Left forelimb (tissue), 1 donor: Measurements from ENCODE around the gene P3H4.
"Not testable (repeated sequence)": the region's sequence is repeated elsewhere in the genome, so short reads cannot be mapped to it uniquely, and the experiment has no call there.

ENCODE experiments used
- DNase-seq: peaks from one replicate; pipeline ENCODE4 v3.0.0-alpha.2; 2018; ENCODE audit warnings: low spot score

P3H4 gene

DNA sequence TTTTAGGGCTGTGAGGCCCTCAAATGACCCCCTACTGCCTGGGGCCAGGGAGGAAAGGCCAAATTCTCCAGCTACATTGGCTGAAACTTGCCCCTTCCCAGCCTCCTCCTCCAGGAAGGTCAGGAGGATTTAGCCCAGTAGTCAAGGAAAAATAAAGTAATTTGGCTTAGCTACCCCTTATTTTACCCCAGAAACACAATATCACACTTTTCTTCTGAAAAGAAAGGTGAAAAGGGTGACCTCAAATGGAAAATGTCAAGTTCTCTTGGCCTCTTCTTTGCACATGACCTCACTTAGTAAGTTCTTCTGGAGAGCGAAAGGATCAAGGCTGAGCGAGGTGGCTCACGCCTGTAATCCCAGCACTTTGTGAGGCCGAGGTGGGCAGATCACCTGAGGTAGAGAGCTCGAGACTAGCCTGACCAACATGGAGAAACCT, 17.2 kb downstream of the P3H4 start:
- DNase-seq = no peak

GRCh38 chr17:41793784-41794539, 17.8 kb downstream of the P3H4 start:
- no peak for DNase-seq

DNA sequence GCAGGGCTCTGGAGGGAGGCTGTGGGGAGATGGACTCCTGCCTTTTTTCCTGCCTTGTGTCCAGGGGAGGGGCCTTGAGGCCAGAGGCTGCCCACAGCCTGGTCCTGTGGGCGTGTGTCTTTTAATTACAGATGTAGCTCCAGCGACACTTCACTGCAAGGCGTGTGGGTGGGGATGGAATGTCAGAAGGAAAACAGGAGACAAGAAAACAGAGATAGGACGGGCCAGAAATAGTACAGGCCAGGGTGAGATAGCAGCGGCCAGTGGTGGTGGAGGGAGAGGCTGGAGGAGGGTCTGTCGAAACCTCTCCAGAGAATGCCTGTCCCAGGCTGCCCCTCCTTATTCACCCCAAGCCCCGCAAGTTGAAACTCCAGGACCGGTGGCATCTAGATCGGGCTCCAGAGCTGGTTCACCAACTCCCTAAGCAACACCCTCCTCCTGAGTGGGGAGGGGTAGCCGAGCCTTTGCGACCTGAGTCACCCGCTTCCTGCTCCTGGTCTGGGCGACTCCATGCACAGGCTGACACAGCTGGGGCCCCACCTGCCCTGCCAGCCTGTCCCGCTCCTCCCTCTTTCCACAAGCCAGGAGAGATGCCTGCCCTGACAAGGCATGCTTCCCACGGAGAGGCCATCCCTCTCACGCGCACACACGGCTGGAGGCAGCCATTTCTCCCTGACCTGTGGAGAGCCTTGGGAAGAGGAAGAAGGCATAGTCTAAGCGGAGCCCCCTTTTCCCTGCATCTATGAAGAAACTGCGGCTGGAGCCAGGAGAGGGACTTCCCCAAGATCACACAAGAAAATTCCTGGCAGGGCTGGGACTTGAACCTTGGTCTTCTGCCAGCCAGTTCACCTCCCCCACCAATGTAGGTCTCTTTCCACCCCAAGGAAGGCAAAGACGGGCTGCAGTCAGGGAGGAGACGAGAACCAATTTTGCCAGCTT, 18.6 kb downstream of the P3H4 start:
- DNase-seq = no peak

DNA sequence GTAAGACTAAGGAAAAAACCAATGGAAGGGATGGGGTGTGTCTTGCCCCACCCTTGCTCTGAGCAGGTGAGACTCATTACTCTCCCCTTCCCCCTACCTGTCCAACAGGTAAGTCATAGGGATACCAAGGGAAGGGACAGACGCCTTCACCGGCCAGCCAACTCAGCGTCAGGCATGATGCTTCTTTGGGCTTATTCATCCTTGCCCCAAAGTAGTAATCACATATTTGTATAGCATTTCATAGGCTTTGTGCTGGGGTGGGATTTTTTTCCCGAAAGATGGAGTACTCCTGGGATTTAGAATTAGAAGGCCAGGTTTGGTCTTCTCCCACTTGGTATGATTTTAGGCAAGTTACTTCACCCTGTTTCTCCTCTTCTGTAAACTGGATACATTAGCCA, 24.7 kb downstream of the P3H4 start:
- no peak for DNase-seq

DNA sequence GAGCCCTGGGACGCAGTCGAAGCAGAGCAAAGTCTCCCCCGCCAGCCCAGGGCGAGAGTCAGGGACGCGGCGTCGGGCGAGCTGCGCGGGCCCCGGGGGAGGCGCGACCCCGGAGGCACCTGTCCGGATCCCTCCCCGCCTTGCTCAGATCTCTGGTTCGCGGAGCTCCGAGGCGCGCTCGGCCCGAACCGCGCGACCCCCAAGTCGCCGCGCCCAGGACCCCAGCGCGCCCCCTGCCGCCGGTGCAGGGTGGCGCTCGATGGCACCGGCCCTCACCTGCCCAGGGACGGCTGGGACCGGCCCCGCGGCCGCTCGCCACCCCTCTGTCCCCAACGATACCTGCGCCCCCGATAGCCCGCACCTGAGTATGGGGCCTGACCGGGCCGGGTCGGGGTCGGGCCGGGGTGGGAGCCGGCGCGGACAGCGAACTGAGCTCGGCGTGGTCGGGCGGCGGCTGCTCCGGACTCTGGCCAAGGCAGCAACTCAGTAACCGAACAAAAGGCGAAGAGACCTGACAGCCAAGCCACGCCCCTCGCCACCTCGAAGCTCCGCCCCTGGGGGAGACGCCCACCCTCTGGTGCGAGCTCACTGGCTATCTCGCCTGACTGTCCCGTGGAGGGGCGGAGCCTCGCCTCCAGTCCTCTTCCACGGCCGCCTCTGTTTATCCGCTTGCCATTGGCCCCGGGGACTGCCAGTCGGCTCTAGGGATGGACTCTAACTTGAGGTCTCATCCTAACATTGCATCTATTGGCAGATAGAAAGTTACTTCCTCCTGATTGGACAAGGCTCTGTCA, 25.3 kb downstream of the P3H4 start, which contains the start of gene JUP:
JUP (minus strand) TSS at position 485 of the 794 bp plus-strand sequence. CDS start 14,857 bp downstream, outside the sequence.
- DNase-seq = peak; percentile 98

- DNase-seq = no peak
These were observed 25.9 kb downstream of the P3H4 start for GRCh38 chr17:41785859-41786226.

- DNase-seq = no peak
These were observed 26.5 kb downstream of the P3H4 start for GRCh38 chr17:41785091-41785858.

DNA sequence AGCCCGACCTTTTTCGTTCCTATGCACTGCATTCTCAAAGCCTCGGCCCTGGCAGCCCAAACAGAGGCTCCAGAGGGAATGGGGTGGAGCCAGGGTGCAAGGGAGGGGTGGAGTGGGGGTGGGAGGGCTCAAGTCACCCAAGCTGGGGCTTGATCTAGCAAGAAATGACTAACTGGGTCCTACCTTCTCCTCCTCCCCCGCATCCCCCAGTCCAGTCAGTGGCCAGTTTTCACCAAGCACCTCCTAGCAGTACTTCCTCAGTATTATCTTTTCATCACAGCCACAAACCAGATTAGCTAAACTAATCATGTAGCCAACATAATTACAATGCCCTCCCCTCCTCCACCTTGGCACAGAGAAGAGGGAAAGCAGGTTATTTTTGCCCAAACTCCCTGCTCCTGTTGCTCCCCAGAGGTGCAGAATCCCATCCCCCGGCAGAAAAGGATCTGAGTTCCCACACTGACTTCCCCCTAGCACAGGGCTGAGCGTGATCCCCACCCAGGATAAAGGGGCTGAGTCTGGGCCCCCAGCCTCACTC, 27.5 kb downstream of the P3H4 start:
- DNase-seq = no peak

DNA sequence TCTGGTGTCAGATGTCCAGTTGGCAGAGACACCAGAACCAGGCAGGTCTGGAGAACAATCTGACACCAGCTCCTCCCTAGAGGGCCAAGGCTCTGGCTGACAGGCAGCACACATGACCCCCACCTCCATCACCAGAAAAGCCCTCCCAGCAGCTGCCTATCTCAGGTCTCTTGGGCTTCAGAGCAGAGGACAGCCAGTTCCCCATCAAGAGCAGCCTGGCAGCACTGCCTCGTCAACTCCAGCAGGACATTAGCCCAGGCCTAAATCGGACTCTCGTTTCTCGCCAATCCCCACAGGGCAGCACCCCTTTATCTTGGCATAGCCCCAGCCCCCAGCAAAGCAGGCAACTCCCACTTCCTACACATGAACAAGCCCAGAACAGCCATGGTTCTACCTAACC, 29.6 kb downstream of the P3H4 start:
- DNase-seq = no peak

GRCh38 chr17:41781404-41782110, 30.2 kb downstream of the P3H4 start:
- DNase-seq = no peak

GRCh38 chr17:41779954-41780353, 31.8 kb downstream of the P3H4 start:
- DNase-seq = no peak

GRCh38 chr17:41777574-41778188, 34.1 kb downstream of the P3H4 start:
- DNase-seq = peak; percentile 86

DNA sequence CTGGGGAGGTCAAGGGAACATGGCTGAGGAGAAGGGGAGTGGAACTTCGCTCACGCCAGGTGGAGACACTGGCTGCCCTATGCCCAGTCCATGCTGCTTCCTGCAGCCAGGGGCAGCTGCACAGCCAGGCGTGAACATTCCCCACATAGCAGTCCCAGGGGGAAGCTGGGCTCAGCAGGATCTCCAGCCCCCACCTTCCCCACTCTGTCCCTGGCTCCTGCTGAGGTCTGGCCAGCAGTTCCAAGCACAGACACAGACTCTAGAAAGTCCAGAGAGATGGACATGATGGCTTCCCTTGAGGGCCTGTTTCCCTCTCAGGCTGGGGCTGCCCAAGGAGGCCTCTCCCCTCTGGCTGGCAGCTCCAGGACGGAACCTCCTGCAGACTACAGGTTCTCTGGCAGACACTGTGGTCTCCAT, 34.6 kb downstream of the P3H4 start:
- DNase-seq = no peak

DNA sequence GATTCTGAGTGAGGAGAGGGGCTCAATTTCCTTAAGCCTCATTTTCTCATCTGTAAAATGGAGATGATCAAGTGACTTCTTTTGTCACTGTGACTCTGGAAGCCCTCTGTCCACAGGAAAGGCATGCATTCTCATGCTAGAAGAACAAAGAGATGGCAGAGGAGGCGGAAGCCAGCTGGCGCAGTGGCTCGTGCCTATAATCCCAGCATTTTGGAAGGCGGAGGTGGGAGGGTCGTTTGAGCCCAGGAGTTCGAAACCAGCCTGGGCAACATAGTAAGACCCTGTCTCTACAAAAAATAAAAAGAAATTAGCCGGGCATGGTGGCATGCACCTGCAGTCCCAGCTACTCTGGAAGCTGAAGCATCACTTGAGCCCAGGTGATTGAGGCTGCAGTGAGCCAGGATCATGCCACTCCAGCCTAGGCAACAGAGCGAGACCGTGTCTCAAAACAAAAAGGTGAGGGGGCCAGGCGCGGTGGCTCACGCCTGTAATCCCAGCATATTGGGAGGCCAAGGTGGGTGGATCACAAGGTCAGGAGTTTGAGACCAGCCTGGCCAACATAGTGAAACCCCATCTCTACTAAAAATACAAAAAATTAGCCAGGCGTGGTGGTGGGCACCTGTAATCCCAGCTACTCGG, 35.4 kb downstream of the P3H4 start:
- not testable (repeated sequence) for DNase-seq

DNA sequence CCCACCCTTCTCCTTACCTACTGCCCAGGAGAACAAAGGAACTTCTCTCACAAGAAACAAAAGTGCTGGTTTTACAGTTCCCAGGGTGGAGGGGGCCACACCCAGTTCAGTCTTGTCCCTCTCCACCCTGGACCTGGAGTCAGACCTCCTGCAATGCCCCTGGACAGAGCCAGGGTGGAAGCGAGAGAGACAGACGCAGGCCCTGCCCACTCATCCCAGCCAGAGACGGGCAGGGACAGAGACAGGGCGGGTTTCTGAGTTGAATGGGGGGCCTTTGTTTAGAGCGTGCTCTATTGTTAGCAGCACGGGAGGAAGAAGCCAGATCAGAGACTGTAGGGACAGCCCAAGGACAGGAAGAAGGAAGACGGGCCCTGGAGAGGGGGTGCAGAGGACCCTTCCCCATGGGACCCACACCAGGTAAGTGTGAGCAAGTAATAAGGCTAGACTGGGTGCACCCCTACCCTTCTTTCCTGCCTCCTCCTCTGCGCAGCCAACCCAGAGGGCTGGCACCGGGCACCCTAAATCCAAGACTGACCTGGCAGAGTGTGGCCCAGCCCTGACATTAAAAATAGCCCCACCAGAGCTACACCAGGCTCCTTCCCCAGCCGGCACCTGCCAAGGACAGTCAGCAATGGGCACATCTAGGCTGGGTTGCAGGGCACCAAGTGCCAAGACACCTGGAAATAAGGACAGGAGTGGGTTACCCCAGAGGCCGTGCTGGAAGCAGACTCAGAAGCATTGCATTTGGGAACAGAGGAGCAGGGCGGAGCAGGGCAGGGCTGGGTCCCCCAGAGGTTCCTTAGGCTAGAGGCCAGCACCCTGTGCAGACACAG, 36.1 kb downstream of the P3H4 start:
- DNase-seq = no peak

GRCh38 chr17:41773731-41774193, 38.0 kb downstream of the P3H4 start:
- no peak for DNase-seq

- DNase-seq = no peak
These were observed 38.6 kb downstream of the P3H4 start for GRCh38 chr17:41773190-41773588.

DNA sequence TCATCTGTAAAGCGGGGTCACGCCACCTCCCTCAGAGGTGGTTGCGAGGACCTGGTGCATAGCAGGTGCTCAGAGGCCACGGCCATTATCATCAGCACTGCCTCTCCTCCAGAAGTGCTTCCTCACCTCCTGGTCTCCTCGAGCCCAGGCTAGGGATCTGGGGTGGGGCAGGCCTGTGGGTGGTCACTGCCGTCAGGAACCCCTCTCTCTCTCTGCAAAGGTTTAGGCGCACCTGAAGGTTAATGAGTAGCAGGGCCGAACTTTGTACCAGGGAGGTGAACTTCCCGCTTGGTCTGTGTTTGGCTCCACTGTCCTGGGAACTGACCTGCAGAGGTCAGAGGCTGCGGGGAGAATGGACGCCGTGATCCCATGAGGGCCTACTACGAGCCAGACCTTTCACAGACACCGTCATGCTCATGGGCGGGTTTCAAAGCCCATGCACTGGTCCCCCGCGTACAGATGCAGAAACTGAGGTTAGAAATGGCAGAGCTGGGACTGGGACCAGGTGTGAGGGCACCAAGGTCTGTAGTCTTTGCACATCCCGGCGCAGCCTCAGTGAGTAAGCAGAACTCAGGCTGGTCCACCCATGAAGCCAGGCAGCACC, 39.1 kb downstream of the P3H4 start:
- no peak for DNase-seq
